GM12878 (cell line): Measurements from ENCODE around the gene PROM1. TPM values are rescaled to one million over a fixed set of nuclear protein-coding genes. Genes with fewer than 3 reads are reported as not detected.
A peak's percentile ranks its signal among the peaks of the same experiment; 100 is the strongest.

ENCODE experiments used
- ATAC-seq: fragments of 200-7000 bp; cut with Tn5 transposase; 3 replicates; pipeline ENCODE4 v1.9.1; 2020; ENCODE audit warnings: mild to moderate bottlenecking, moderate library complexity
- BruUV-seq: library from RNA; stranded (reverse); fragments of 400-500 nt; replicated peaks from 2 replicates; lab custom pipeline; 2021; lab: Mats Ljungman, UMichigan
- CTCF ChIA-PET: fragments of 300-600 bp; sonication (Branson Sonifier 250); formaldehyde crosslinking; extraction: SDS; loops from one replicate; lab custom pipeline; 2021; ENCODE audit warnings: inconsistent platforms; lab: Yijun Ruan, JAX
- POLR2A ChIA-PET: fragments of 350-600 bp; formaldehyde crosslinking; extraction: SDS; loops from one replicate; lab custom pipeline; 2021; ENCODE audit warnings: inconsistent platforms; lab: Charles Lee
- RAD21 ChIA-PET: fragments of 300-600 bp; sonication (Branson Sonifier 250); formaldehyde crosslinking; loops from one replicate; lab custom pipeline; 2023; ENCODE audit warnings: antibody characterized with exemption; ENCODE audit not compliant: unreplicated experiment; lab: Charles Lee
- SMC1A ChIA-PET: fragments of 300-600 bp; sonication (Branson Sonifier 250); formaldehyde crosslinking; loops from one replicate; lab custom pipeline; 2023; ENCODE audit not compliant: unreplicated experiment, uncharacterized antibody; lab: Charles Lee
- DNase-seq: peaks from one replicate; pipeline ENCODE4 v3.0.0-alpha.2; 2011; ENCODE audit warnings: low read depth, low spot score
- FAIRE-seq: peaks from 3 replicates; lab custom pipeline; 2011; peaks lifted over from hg19 to GRCh38; lab: Jason Lieb, UNC
- H2AFZ ChIP-seq: 2 replicates; pipeline ENCODE4 v1.6.0; 2011; ENCODE audit warnings: low read depth, low read length, control low read depth; ENCODE audit not compliant: control insufficient read depth
- H3K27ac ChIP-seq: 2 replicates; pipeline ENCODE4 v1.5.1; 2011; ENCODE audit warnings: control low read depth; ENCODE audit not compliant: control insufficient read depth, insufficient read depth
- H3K27me3 ChIP-seq, 2 experiments: replicated peaks in 1 of 2; 2 replicates each; pipeline versions ENCODE4 v1.6.0 to v1.6.1; 2011; ENCODE audit warnings: low read length in 1 of 2; ENCODE audit not compliant: control insufficient read depth in 2 of 2, insufficient read depth in 2 of 2
- H3K36me3 ChIP-seq, 2 experiments: 2 replicates each; pipeline ENCODE4 v1.5.1; 2011; ENCODE audit warnings: low read length in 1 of 2; ENCODE audit not compliant: control insufficient read depth in 2 of 2, insufficient read depth in 2 of 2
- H3K4me1 ChIP-seq: 2 replicates; pipeline ENCODE4 v1.6.1; 2011; ENCODE audit warnings: mild to moderate bottlenecking, low read length, moderate library complexity, mixed read lengths; ENCODE audit not compliant: control insufficient read depth, insufficient read depth
- H3K4me2 ChIP-seq: 2 replicates; pipeline ENCODE4 v1.6.0; 2011; ENCODE audit warnings: control low read depth; ENCODE audit not compliant: control insufficient read depth, insufficient read depth
- H3K4me3 ChIP-seq: fragments of 200-600 bp; sonication (generic); 2 replicates; pipeline ENCODE4 v1.5.1; 2016
- H3K79me2 ChIP-seq: 2 replicates; pipeline ENCODE4 v1.6.0; 2011; ENCODE audit warnings: low read length; ENCODE audit not compliant: control insufficient read depth, insufficient read depth
- H3K9ac ChIP-seq: 2 replicates; pipeline ENCODE4 v1.8.0; 2011; ENCODE audit warnings: low read length, control low read depth, mixed read lengths; ENCODE audit not compliant: control insufficient read depth, insufficient read depth
- H3K9me3 ChIP-seq: replicated peaks from 3 replicates; pipeline ENCODE4 v1.5.1; 2011; ENCODE audit warnings: mild to moderate bottlenecking, low read length; ENCODE audit not compliant: control insufficient read depth, insufficient read depth
- H4K20me1 ChIP-seq: 2 replicates; pipeline ENCODE4 v1.6.0; 2011; ENCODE audit not compliant: control insufficient read depth, insufficient read depth
- IKZF1 ChIP-seq: fragments of 450-650 bp; conservative IDR thresholded peaks from 2 replicates; pipeline ENCODE4 v1.6.1; 2017; ENCODE audit warnings: antibody characterized with exemption, mild to moderate bottlenecking
- IKZF2 ChIP-seq, 2 experiments: fragments of 450-650 bp; IDR thresholded peaks; 2 replicates each; pipeline ENCODE4 v1.6.1; 2017; ENCODE audit warnings: mild to moderate bottlenecking in 2 of 2, moderate library complexity in 2 of 2
- MTA2 ChIP-seq: fragments of 450-650 bp; IDR thresholded peaks from 2 replicates; pipeline ENCODE4 v1.6.1; 2016; ENCODE audit warnings: low read depth, mild to moderate bottlenecking, moderate library complexity
- NR2C2 ChIP-seq: IDR thresholded peaks from 2 replicates; pipeline ENCODE4 v1.6.1; 2011; ENCODE audit warnings: borderline replicate concordance, low read depth; ENCODE audit not compliant: control insufficient read depth, insufficient read length
- NR2F1 ChIP-seq: fragments of 450-650 bp; conservative IDR thresholded peaks from 2 replicates; pipeline ENCODE4 v1.6.1; 2017; ENCODE audit warnings: mild to moderate bottlenecking
- PAX5 ChIP-seq: IDR thresholded peaks from 2 replicates; pipeline ENCODE4 v1.6.1; 2011; ENCODE audit warnings: low read depth, low read length, borderline replicate concordance
- SPI1 ChIP-seq: IDR thresholded peaks from 2 replicates; pipeline ENCODE4 v1.6.1; 2011; ENCODE audit warnings: low read depth, mild to moderate bottlenecking, low read length, moderate library complexity, borderline replicate concordance; ENCODE audit not compliant: insufficient read depth
- TCF7 ChIP-seq: IDR thresholded peaks from 2 replicates; pipeline ENCODE4 v1.6.1; 2014; ENCODE audit warnings: antibody characterized with exemption, borderline replicate concordance
- USF2 ChIP-seq: IDR thresholded peaks from 2 replicates; pipeline ENCODE4 v1.6.1; 2011; ENCODE audit warnings: low read depth, low read length, improper control_type of control experiment, borderline replicate concordance
- WGBS: methylation state at CpG from one replicate; pipeline ENCODE4 v1.1.6; 2016; ENCODE audit warnings: low lambda C conversion rate; ENCODE audit not compliant: insufficient replicate concordance, insufficient coverage; ENCODE audit errors: missing lambda C conversion rate; 5-methylcytosine and 5-hydroxymethylcytosine counted together
- in situ Hi-C: fragments of 300-500 bp; cut with MboI; formaldehyde crosslinking; loops from 9 replicates; pipeline ENCODE4 v1.14.3; 2018; ENCODE audit warnings: mixed read lengths
- intact Hi-C: fragments of 100-400 bp; cut with micrococcal nuclease; formaldehyde crosslinking; loops from one replicate; pipeline ENCODE4 v1.14.2; 2022; ENCODE audit not compliant: unreplicated experiment
- polyA plus RNA-seq, 11 experiments: library from polyadenylated mRNA; depleted of rRNA in 4 of 11; unstranded in 6 of 11; stranded (reverse) in 5 of 11; fragments of >200 nt; fragmentation: Nextera tagmentation in 4 of 11; fragmentation: Illumina TruSeq in 1 of 11; extraction: Ambion mirVana in 4 of 11; extraction: Trizol in 1 of 11; gene quantifications; 1 replicate in 1 of 11; 2 replicates in 10 of 11; pipeline versions ENCODE4 v1.2.1 to v1.2.3, GENCODE V29; 2011 to 2016; ENCODE audit warnings: inconsistent platforms in 2 of 11, missing spikeins in 2 of 11, low read depth in 1 of 11
- total RNA-seq, 4 experiments: library from RNA; depleted of rRNA in 3 of 4; stranded (reverse); fragments of >200 nt in 3 of 4; fragmentation: Illumina TruSeq in 1 of 4; extraction: Trizol in 1 of 4; gene quantifications; 2 replicates each; pipeline versions ENCODE4 v1.2.1 to v1.2.3, GENCODE V29; 2013 to 2021

The PROM1 gene
- total and polyA plus RNA-seq, 10 of the 15 experiments (the other 5 are each of a cell fraction or from before 2014, with no cell fraction given), result 0.08 to 0.31 (median 0.18) TPM; not detected in 7

- CTCF ChIA-PET, result interaction anchor here (0.9 to 6.1 kb wide), 7 partner anchors 10 to 225 kb away, joined by 3 to 194 read pairs (median 4); no protein-coding TSS in a partner anchor
Observed at GRCh38 chr4:15953625-15954024, 130.2 kb downstream of the PROM1 start.

More at GRCh38 chr4:15953625-15954024, 130.2 kb downstream of the PROM1 start:
- H3K9ac ChIP-seq, result no peak overlapping the region
- ATAC-seq (peak; percentile 72), DNase-seq (peak; percentile 40), FAIRE-seq (no peak)
- H3K27me3 ChIP-seq, result no peaks in the 10 kb centered on the region
- no peak overlapping the region for H3K4me2 ChIP-seq
- in situ Hi-C loops, result loop anchor here (5.0 to 25.0 kb wide), 3 partner anchors 69 to 716 kb away; no protein-coding TSS in a partner anchor
- no peaks in the 10 kb centered on the region for H3K79me2 ChIP-seq
- no peaks in the 10 kb centered on the region for H3K36me3 ChIP-seq
- RAD21 ChIA-PET, result interaction anchor here (1.1 to 6.1 kb wide), 5 partner anchors 65 to 150 kb away, joined by 3 to 142 read pairs (median 9); no protein-coding TSS in a partner anchor
- 0 out of 2 replicates have a peak, but pooled peaks cover 3% of the 10 kb centered on the region for H3K4me1 ChIP-seq
- WGBS, result 4% methylated on average over 5 of the region's 5 CpGs
- intact Hi-C loops, result no loop called here
- H4K20me1 ChIP-seq, result no peaks in the 10 kb centered on the region
- no peak overlapping the region for H3K4me3 ChIP-seq
- no peaks in the 10 kb centered on the region; the same call in 2 of the 3 replicates for H3K9me3 ChIP-seq
- H2AFZ ChIP-seq, result no peak overlapping the region
- peak; percentile 32; the same call in 1 of the 2 replicates for TF ChIP-seq IKZF1
- 0 out of 2 replicates have a peak, but pooled peaks have one; percentile 22 for TF ChIP-seq SPI1
- no peak for TF ChIP-seq USF2
- TF ChIP-seq PAX5, result peak; percentile 97
- TF ChIP-seq NR2F1, result 0 out of 2 replicates have a peak, but pooled peaks have one; percentile 25
- TF ChIP-seq NR2C2, result no peak
- peak; percentile 26 to 38; a peak in 2 of 4 replicates for TF ChIP-seq IKZF2 (IDR thresholded peaks at IDR 0.05)
- peak; percentile 70 for TF ChIP-seq TCF7
- TF ChIP-seq MTA2, result peak; percentile 55
- H3K27ac ChIP-seq, result no peak overlapping the region
- POLR2A ChIA-PET, result interaction anchor here (1.4 kb wide), 1 partner anchor 63 kb away, joined by 4 read pairs; no protein-coding TSS in a partner anchor
- SMC1A ChIA-PET, result interaction anchor here (0.9 to 5.9 kb wide), 8 partner anchors 61 to 166 kb away, joined by 3 to 179 read pairs (median 4); no protein-coding TSS in a partner anchor
- BruUV-seq, result no TSS peak
